Stimulated activated CD4-positive, alpha-beta T cell treated with anti-CD3 and anti-CD28 coated beads, Interleukin-12 subunit alpha, Interleukin-12 subunit beta, amount 100 ng/mL, for 48 hours (primary cell): ENCODE results near the gene APOL4.
"Not testable (repeated sequence)": the region's sequence is repeated elsewhere in the genome, so short reads cannot be mapped to it uniquely, and the experiment has no call there.

ENCODE experiments used
- DNase-seq, 3 donors: peaks; one replicate each; pipeline ENCODE4 v3.0.0-alpha.2; 2020; ENCODE audit warnings: low read depth in 2 of 3, low spot score in 1 of 3

Gene APOL4

DNA sequence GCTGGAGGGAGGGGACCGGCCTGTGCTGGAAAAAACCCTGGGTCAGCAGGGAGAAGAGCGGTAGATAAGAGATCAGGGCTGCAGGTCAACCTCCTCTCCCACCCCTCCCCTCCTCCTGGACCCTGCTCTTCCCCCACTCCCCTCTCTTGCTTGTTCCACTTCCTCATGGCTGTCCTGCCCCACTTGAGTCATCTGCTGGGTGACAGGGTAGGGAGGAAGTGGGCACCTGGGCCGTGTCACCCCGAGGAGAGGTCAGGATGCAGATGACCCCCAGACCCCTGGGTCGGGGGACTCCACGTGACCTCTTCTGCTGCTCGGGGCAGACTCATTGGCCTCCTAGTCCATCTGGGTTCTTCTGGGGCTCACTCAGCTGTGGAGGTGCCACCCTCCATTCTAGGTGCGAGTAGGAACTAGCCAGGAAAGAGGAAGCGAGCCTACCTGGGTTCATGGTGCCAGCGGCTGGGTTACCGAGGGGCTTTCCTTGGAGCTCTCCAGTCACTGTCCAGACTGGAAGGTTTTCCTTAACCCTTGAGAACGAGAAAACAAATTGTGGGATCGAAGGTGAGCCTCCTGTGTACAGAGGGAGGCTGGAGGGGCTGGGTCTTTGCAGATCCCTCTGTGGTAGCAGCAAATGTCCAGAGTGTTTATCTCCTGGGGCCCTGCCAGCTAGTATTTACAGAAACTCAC is 31.2 kb upstream of the APOL4 start:
- DNase-seq: no peak

DNA sequence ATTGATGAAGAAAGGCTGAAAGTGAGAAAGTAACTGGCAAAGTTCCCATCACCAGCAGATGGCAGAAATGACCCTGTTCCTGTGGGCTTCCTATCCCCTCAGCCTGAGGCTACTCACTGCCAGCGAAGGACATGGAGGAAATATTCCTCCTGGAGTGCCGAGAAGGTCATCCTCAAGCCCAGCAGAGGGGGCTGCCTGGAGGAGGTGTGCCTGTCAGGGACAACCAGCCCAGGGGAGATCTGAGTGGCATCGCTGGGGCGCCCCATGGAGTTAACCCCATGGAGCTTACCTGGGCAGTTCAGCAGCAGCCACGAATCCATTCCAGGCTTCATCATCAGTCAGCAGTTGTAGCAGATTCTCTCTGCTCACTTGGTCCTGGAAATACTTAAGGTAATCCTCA is 29.4 kb upstream of the APOL4 start:
- not testable (repeated sequence) for DNase-seq

DNA sequence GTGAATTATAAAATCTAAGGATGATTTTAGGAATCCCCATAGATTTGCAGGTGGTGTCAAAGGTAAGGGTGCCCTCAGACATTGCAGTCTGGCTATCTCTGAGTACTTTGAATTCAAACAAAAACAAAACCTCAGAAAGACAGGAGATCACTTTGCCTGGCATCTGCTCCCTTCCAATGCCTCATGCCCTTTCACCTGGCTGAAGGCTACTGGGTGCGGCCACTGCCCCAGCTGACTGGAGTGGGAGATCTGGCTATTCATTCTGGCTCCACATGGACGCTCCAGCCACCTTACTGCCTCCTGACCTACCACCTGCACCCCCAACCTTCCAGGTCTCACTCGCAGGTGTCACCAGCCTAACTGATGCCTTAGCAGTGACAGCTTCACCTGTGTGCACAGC is 28.0 kb upstream of the APOL4 start:
- DNase-seq: not testable (repeated sequence)

DNA sequence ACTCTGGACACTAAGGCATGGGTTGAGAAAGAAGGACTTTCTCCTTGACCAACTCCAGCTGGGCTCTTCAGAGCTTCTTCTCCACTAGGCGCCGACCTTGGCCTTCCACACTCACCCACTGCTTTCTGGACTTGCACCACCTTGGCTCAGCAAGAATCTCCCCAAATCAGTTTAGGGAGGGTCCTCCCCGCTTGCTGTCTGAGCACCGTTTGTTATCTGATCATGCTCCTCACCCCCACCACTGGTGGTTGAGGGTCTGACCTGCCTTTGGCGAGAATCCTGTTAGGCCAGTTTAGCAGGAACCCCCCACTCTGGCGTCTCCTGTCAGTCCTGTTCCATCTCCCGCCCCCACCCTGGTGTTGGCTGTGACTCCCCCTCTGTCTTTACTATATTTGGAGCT is 27.3 kb upstream of the APOL4 start:
- no peak for DNase-seq

DNA sequence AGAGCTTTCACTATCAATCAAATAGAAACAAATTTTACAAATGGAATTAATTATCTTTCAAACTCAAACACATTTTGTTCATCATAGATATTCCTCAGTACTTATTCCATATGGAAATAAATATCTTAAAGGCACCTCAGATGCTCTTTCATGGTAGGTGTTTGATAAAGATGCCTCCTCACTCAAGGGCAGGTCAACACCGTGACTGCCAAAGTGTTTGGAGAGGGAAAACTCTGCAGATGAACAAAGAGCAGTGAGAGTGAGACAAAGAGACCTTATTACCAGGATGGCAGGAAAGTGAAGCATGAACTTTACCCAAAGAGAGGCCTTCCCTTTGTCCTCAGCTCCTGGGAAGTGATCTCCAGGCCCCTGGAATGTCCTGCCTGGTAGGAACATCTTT is 26.8 kb upstream of the APOL4 start:
- not testable (repeated sequence) for DNase-seq

DNA sequence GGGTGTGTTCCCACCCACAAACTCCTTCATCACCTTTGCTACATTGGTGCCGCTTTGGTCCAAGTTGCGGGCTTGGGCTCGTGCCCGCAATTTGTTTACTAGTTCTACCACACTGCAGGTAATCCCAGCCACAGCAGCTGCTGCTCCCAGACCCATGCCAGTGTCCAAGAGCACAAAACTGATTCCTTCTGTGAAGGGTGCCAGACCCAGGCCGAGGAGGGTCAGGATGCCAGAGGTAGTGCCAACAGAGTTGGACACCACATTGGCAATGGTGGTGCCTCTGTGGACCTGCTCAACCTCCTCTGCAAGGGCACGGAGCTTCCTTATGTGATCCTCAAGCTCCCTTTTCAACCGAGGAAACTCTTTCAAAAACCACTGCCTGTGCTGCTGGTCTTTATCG is 26.2 kb upstream of the APOL4 start:
- DNase-seq: no peak

DNA sequence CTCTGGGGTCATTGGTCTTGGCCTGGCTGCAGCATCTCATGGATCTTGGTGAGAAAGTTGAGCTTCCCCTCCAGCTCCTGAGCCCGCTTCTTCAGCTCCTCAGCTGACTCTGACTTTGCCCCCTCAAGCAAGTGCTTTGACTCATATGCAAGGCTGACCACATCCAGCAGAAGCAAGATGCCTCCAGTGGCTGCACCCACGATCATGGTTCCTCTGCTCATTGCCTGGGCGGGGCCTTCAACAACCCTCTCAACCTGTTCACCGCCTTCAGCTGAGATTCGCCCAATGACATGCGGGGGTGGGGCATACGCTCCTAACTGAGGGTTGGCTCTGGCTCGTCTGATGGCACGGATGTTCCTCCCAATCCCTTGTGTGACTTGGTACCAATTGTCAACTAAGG is 25.8 kb upstream of the APOL4 start:
- DNase-seq: no peak

DNA sequence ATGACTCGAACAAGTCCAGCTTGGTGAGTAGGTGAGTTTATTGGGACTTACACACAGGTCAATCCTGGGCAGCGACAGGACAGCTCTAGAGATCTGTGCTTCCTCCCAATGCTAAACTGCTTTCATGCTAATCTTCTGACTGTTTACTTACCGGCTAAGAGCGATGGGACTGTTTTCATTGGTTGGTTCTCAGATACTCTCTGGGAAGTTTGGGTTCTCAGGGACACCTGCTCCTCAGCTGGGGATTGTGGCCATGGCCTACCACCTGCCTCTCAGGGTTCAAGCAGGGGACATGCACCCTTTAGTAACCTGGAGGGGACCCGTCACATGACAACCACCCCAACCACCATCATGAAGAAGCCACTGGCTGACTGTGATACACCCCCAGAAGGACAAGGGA is 24.6 kb upstream of the APOL4 start:
- no peak for DNase-seq

DNA sequence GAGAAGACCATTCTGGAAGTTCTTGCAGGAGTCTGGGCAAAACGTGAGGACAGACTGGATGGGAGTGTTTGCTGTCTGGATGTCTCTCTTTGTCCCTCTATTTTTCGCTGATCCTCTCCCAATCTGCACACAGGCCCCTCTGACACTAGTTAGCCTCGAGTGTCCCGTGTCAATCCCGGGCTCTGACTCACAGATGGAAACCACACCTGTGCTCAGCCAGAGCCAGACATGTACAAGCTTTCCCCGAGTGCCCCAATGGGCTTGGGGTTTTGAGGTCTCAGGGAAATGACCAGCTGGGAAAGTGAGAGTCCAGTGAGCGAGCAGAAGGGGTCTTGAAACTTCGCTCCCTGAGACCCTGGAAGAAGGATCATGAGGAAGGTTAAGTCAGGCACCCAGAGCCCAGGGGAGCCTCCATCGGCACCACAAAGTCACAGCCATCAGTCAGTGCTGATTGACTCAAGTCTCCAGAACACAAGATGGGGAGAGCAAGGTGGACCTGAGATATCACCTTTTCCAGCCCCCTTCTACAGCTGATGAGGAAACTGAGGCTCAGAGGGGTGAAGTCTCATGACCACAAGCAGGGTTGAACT is 23.8 kb upstream of the APOL4 start:
- DNase-seq: no peak

DNA sequence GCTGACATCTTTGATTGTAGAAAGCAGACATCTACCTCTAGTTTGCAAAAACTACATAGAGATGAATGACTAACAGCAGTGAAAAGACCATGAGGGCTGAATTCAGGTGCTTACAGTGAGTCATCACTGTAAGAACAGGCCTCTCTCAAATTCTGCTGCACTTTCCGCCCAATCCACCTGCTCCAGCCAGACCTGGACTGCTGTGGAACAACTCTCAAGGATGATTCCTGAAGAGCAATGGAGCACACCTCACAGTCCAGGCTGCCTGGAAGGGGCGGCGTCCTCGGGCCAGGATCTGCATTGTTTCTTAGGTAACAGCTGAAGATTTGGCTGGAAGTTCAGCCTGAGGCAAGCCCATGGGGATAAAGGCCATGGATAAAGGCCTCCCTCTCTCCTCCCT is 22.6 kb upstream of the APOL4 start:
- no peak for DNase-seq

DNA sequence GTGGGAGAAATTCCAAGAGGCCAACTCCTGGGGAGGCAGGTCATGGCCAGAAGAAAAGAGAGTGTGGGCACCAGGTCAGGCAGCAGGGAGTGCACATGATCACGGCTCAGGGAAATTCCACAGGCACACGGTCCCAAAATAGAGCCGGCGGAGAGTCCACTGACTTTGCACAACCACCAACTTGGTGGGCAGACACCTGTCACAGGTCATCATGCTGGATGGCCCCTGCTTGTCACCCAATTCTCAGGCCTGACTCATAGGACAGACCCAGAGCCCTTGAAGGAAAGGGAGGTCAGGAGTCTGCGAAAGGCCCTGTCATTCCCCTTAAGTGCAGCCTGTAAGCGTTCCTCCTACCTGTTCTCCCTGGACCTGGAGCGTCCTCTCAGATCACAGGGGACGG is 21.9 kb upstream of the APOL4 start:
- no peak for DNase-seq

DNA sequence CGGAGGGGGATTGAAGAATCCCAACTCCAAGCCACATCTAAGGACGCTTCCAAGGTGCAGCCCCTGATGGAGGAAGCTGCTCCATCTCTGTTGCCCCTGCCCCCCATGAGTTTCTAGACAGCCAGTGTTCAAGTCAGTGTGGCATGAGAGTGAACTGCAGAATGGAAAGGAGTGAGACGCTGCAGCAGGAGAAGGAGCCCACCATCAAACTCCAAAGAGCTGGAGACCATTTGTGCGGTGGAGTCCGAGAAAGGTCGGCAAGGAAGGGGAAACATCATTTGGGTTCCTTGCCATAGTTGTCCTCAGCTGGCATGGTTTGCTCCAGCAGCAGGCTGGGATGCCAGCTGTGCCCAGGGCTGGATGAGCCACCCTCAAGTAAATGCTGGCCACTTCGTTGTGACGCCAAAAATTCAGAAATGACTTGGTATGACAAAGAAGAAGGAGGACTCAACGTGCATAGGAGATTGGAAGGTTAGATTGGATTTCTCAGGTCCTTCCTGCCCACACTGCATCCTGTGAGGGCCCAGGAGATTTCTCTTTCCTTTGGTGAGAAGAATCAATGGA is 21.4 kb upstream of the APOL4 start:
- DNase-seq: no peak

DNA sequence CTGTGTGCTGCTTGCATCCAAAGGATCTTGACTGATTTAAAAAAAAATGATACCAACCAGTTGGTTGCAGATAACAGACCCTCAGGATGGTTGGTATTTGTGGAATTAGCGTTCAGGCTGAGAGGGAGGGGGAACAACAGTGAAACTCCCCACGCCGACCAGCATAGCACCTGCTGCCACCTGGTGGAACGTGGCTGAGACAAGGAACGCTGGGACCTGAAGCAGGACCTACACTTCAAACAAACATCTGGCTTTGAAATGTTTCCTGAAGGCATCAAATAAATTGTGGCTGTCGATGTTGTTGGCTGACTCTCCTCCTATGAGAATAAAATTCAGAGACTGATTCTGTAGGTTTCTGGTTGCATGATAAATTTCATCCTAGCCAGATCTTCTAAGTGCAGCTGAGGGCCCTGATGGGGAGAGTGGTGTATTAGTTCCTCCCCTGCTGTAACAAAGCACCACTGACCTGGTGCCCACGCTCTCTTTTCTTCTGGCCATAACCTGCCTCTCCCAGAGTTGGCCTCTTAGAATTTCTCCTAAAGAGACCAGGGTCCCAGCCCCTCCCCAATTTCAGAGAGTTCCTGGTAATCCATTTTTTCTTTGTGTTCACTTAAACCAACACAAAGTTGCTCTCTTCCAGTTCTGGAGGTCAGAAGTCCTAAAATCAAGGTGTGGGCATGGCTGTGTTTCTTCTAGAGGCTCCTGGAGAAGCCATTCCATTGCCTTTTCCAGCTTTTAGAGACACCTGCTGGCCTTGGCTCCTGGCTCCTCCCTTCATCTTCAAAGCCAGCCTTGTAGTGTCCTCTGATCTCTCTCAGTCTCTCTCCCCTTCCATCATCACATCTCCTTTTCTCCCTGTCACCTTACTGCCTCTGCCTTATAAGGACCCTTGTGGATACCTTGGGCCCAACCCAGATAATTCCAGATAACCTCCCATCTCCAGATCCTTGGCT is 20.5 kb upstream of the APOL4 start:
- DNase-seq: no peak

DNA sequence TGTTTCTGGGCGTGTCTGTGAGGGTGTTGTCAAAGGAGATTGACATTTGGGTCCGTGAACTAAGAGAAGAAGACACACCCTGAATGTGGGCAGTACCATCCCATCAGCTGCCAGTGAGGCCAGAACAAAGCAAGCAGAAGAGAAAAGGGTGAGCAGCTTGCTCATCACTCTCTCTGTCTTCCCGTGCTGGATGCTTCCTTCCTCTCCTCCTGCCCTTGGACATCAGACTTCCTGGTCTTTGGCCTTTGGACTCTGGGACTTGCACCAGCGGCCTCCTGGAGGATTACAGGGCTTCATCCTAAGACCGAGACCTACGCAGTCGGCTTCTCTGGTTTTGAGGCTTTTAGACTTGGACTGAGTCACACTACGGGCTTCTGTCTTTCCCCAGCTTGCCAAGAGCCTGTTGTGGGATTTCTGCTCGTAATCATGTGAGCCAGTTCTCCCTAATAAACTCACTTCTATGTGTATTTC is 18.9 kb upstream of the APOL4 start:
- no peak for DNase-seq

DNA sequence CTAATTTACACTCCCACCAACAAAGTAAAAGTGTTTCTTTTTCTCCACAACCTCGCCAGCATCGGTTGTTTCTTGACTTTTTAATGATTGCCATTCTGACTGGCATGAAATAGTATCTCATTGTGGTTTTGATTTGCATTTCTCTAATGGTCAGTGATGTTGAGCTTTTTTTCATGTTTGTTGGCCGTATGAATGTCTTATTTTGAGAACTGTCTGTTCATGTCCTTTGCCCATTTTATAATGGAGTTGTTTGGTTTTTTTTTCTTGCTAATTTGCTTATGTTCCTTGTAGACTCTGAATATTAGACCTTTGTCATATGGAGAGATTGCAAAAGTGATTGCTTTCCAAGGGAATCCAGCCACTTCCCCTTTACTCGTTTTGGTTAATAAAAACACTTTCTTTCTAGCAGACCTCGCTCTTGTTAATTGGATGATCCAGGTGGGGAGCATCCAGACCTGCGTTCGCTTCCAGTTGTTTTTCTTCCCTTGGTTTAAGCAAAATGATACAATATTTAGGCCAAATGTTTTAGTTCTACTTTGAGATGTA is 17.1 kb upstream of the APOL4 start:
- no peak for DNase-seq

DNA sequence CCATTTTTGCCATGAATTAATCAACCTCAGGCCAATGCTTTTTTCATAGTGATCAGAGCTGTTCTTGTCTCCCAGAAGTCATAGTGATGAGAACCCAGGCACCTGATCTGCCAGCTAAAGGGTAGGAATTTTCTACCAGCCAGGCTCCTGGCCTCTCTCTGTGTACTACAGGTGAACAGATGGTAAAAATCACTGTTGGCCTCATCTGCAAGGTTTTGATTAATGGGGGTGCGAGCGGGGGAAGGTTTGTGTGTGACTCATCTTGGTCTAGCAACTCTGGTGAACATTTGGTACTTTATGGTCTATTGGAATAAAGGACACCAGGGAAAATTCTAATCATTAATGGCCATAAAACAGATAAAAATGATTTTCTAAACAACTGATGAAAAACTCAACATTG is 14.4 kb upstream of the APOL4 start:
- DNase-seq: no peak

DNA sequence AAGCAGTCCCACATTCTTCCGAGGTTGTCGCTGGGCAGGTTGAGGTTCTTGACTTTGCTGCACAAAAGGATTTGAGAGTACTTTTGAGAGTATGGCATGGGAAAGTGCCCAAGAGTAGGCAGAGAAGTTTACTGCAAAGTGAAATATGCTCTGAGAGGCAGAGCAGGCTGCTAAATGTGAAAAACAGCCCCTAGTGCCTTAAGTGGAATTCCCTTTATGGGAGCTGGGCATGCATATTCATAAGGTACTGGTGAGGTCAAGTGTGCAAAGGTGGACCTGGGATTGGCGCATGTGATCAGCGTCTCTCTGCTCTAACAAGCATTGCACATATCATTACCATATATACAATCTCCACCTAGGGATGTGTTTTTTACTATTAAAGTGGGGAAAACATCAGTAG is 12.0 kb upstream of the APOL4 start:
- no peak for DNase-seq

DNA sequence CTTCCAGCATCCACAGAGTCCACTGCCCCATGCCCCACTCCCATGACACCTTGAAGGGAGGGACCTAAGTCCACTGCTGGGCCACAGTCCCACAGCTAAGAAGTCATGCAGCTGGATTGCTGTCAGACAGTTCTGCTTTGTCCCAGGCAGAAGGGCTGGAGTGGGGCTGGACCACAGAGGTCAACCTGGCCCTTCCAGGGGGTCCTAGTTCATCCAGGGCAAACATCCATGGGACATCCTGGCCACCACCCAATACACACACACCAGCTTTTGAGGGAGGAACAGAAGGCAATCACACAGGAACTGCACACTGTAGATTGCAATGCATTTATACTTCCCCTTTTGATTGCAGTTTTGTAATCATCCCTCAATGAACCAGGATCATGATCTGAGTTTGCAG is 11.3 kb upstream of the APOL4 start:
- no peak for DNase-seq

DNA sequence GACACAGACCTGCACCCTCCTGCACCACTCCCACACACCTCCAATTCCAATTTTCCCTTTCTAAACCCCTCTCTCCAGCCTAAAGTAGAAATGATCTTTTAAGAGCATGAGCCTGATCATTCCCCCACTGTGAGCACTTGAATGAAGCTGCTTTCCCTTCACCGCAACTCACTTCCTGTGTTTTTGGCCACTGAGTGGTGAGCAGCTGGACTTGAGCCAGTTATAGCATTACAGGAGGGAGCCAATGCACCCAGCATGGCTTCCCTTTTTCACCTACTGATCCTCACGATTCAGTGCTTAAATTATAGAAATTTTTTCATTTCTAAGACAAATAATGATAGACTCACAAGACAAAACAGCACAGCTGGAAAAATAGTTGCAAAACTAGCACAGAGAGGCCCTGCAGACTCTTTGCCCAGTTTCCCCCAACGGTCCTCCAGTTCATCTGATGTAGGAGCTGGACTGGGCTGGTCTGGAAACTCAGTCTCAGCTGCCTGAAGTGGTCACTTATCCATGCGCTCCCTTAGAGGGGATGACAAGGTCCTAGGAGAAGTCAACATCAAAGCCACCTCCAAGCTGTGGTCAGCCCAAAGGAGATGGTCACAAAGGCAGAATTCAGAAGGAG is 9.7 kb upstream of the APOL4 start:
- no peak for DNase-seq

DNA sequence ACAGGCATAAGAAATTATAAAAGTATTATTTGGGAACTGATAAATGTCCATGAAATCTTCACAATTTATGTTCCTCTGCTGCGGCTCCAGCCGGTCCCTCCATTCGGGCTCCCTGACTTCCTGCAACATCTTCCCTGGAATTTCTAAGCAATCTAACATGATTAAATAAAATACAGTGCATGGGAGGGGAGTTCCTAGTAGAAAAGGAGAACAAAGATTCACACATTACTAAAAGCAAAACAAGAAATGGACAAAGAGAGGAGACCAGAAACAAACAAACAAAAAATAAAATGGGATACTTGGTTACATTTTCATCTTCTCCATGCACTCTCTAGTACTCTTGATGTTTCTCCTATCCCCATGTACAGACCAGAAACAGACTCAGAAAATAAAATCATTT is 8.6 kb upstream of the APOL4 start:
- no peak for DNase-seq

DNA sequence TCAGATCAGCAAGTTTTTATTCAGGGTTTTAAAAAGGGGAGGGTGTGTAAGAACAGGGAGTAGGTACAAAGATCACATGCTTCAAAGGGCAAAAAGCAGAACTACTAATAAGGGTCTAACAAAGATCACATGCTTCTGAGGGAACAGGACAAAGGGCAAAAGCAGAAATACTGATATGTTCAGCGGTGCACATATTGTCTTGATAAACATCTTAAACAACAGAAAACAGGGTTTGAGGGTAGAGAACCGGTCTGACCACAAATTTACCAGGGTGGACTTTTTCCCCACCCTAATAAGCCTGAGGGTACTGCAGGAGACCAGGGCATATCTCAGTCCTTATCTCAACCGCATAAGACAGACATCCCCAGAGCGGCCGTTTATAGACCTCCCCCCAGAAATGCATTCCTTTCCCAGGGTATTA is 7.9 kb upstream of the APOL4 start:
- not testable (repeated sequence) for DNase-seq
